GM21619 (cell line): Measurements from ENCODE around the gene OR51M1.
"Not testable (repeated sequence)": the region's sequence is repeated elsewhere in the genome, so short reads cannot be mapped to it uniquely, and the experiment has no call there.

ENCODE experiments used
- ATAC-seq: cut with Tn5 transposase; IDR thresholded peaks from one replicate; pipeline ENCODE4 v1.9.1; 2021; ENCODE audit not compliant: unreplicated experiment

The OR51M1 gene

GRCh38 chr11:5383576-5383975 is at the start of gene OR51M1:
OR51M1 (plus strand) TSS chr11:5383812; CDS start chr11:5389399, 5,587 bp downstream.
- ATAC-seq: no peak

- ATAC-seq: no peak
These were observed 48.4 kb upstream of the OR51M1 start for GRCh38 chr11:5335170-5335569.

DNA sequence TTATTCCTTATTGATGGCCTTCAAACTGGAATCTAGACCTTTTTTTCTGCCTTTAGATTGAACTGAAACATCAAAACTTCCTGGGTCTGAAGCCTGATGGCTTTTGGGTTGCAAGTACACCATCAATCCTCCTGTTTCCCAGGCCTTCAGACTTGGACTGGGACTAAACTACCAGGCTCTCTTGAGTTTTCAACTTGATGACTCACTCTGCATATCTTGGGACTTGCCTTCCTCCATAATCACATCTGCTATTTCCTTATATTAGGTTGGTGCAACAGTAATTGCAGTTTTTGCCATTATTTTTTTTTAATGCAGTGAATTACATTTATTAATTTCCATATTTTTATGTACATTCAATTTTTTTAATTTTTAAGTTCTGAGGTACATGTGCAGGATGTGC is 47.3 kb upstream of the OR51M1 start:
- no peak for ATAC-seq

- not testable (repeated sequence) for ATAC-seq
These were observed 46.4 kb upstream of the OR51M1 start for GRCh38 chr11:5337253-5337652.

DNA sequence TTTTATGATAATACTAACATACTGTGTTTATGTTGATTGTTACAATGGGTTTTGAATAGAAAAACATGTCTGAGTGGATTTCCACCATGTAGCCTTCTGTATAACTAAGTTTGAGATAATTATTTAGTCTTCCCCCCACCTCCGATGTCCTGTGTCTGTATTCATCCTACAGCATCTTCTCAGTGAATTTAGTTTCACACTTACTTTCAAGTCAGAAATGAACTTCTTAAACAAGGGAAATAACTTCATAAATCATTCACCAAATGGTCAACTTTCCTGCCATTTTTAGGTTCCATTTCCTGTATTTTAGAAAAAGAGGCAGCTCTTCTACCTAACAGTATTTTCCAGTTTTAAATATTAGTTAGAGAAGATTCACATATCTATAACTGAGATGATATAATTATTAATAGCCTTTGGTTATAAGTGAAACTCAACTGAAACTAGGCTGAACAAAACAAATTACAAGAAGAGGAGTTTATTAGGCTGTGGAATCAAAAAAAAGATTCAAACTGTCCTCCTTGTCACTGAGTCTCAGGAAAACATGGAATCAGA is 43.8 kb upstream of the OR51M1 start:
- ATAC-seq: peak; percentile 80

DNA sequence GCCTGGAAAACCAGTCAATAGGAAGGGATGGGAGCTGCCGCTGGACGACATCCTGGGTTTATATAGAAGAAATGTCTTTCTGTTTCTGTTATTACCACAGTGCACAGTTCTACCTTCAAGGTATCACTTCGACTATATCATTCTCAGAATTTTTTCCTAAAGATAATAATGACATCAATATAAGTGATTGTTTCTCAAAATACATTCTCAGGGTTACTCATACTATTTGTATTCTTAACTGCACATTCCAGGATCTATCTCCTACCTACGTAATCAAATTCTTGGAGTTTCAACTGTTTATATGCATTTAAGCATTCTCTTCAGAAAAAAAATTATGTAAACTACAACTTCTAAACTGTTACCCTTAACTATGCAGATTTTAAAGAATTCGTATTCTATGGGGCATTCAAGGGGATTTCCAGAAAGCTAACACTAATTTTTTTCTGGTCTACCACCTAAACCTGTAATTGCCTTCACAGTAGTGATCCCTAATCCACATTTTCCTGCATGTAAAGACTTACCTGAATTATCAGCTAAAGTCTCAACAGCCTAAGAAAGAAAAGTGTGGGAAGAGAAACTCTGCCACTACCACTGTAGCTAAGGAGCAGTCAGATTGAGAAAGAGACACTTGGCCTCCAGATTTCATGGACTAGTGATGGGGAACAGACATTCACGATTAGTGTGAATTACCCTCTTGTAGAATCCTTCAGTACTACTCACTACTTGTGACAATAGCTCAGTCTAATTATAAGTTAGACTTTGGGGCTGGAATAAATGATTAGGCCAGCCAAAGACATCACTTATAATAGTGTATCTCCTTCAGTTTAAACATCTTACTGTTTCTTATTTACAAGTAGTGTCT is 39.9 kb upstream of the OR51M1 start, which contains the start of gene OR51B5:
TSS of gene OR51B5 (minus strand) at position 51 of the 862 bp plus-strand sequence. CDS start at position 51, 0 bp downstream.
- ATAC-seq: no peak

DNA sequence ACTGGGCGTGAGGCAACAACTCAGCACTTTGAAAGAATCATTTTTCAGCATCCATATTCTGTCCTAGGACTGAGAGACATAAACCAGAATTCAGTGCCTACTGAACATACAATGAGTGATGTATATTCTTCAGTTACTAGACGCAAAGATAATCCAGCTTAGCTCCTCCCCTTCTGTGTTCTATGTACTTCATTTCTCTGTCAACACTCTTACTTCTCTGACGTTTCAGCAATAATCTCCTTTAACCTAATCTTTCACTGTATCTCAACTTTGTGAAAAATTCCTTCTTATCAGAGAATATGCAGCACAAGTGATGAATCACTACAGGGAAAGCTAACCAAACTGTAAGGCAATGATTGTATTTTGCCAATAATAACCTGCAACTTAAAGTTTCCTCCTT is 37.8 kb upstream of the OR51M1 start:
- no peak for ATAC-seq

- no peak for ATAC-seq
These were observed 34.9 kb upstream of the OR51M1 start for GRCh38 chr11:5348551-5349194.

- ATAC-seq: no peak
These were observed 34.1 kb upstream of the OR51M1 start for GRCh38 chr11:5349550-5349949.

GRCh38 chr11:5351208-5351607 is 32.4 kb upstream of the OR51M1 start, which contains the start of gene OR51B6:
OR51B6 (plus strand) TSS chr11:5351508; CDS start chr11:5351508, 0 bp downstream.
- no peak for ATAC-seq

- not testable (repeated sequence) for ATAC-seq
These were observed 27.6 kb upstream of the OR51M1 start for GRCh38 chr11:5356031-5356430.

DNA sequence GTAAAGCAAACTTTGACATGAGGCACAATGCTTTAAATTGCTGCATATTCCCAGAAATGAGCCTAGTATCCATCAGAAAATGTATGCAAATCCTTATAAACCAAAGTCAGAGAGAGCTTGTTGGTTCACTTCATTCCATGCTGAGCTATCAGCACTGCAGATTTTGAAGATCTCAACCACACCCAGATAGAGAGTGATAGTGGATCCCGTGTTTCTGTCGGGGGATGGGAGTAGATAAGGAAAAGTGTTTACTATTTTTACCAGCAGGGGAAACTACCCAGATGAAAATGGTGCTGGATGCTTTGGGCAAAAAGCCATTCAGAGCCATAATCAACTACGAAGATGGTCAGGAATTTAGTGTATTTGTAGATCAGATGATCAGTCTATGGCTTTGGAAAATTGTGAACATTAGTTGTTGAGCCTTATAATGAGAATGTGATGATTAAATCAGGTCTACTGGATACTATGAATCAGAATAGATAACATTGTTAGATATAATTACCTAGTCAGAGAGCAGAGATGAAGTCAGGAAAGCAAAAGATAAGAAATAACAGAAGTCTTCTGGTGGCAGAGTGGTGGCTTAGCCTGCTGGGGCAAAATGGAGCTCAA is 21.5 kb upstream of the OR51M1 start:
- no peak for ATAC-seq

DNA sequence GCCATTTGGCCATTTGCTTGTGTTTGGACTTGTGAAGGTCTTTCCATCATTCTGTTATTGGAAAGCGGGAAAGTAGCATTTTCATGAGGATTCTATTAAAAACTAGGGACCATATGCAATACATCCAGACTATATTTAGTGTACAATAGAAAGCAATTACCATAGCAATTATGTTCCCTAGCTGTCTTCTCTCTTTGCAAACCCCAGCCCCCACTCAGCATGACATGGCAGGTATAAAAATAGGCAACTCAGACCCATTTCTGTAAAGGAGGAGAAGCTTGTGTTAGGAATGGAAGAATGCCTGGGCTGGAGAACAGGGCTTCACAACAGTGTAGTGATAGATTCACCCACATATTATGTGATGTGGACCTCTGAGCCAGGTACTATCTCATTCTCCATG is 19.9 kb upstream of the OR51M1 start:
- no peak for ATAC-seq

DNA sequence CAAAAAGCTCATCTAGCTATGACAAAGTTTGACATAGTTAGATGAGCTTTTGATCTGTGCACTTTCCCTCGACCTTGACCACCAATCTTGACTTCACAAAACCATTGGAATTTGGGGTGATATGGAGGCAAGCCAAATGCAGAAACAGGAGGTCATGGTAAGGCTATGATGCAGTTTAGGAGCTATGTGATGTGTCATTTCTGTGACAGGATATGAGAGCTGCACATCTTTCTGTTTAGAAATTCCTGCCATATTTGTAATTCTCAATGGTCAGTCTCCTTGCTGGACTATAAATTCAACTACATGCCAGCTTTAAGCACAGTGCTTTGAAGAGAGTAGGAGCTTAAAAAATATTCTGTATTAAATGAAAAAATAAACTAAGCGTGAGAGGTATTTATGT is 19.4 kb upstream of the OR51M1 start:
- no peak for ATAC-seq

DNA sequence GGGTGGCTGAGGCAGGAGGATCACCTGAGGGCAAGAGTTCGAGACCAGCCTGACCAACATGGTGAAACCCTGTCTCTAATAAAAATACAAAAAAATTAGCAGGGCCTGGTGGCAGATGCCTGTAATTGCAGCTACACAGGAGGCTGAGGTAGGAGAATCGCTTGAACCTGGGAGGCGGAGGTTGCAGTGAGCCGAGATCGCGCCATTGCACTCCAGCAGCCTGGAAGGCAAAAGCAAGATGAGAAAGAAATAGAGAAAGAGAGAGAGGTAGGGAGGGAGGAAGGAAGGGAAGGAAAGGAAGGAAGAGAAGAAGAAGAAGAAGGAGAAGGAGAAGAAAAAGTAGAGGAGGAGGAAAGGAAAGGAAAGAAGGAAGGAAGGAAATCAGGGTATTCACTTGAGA is 17.2 kb upstream of the OR51M1 start:
- ATAC-seq: not testable (repeated sequence)

DNA sequence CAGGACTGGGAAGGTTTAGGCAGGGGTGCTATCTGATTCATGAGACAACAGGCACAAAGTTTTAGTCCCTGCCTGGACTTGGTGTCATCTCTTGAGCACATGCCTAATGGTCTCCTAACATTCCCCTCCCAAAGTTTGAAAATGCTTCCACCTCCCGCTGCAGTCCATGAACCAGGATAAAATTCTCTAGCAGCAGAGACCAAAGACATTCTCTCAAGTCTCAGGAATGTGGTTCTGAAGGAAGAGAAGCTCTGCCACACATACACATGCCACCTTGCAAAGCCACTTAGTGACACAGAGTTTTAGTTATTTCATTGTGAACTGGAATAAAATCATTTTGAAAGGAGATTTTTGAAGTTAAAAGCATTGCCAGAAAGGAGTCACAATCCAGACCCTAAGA is 16.8 kb upstream of the OR51M1 start:
- no peak for ATAC-seq

GRCh38 chr11:5367448-5368074 is 16.1 kb upstream of the OR51M1 start:
- no peak for ATAC-seq

- peak; percentile 64 for ATAC-seq
These were observed 15.0 kb upstream of the OR51M1 start for GRCh38 chr11:5368502-5369043.

DNA sequence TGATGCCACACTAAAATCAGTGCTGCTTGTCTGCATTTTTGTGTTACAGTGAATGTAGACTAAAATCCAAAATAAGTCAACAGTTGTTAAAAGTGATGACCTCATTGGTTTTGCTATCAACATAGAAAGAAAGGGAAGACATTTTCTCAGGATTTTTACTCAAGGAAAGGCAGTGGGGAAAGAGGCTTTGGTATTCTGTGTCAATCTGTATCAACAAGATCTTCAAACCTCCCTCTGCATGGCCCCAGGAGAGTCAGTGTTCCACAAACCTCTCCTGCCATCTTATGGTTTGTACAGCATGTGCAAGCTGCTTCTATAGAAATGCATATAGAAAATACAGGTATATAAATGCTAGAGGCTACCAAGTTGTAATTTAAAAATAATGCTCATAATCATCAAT is 13.8 kb upstream of the OR51M1 start:
- no peak for ATAC-seq

DNA sequence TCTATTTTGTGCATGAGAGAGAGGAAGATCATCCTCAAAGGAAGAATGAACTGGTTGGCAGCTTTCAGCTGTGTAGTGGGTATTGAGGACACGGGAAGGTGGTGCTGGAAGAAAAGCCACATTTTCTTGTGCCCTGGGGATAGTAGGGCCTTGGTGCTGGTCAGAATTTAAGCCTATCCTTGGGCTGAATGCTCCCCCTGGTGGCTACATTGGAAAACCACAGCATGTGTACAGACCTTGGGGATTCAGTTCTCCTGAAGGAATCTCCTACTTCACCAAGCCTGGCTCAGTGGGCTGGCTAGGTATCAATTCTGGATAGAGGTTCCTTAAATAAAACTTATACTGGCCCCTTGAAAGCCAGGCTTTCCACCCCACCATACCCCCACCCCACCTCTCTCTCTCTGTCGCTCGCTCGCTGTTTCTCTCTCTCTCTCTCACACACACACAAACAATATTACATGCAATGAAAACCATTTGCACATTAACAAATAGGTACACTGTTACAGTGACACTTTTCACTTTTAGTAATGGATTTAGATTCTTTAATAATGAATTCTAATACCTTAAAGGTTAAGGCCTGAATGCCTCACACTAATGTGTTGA is 2.8 kb upstream of the OR51M1 start:
- ATAC-seq: peak; percentile 93
